Brain microvascular endothelial cell (primary cell): ENCODE results near the gene CFAP410.

Experiments used
- DNase-seq: peaks from one replicate; pipeline ENCODE4 v3.0.0-alpha.2; 2020
- H3K27ac ChIP-seq: fragments of 250-450 bp; sonication (Bioruptor Pico); 2 replicates; pipeline ENCODE4 v1.5.1; 2020; ENCODE audit warnings: mild to moderate bottlenecking, moderate library complexity
- H3K27me3 ChIP-seq: fragments of 250-450 bp; sonication (Bioruptor Pico); replicated peaks from 2 replicates; pipeline ENCODE4 v1.5.1; 2020; ENCODE audit warnings: mild to moderate bottlenecking
- H3K36me3 ChIP-seq: fragments of 250-450 bp; sonication (Bioruptor Pico); replicated peaks from 2 replicates; pipeline ENCODE4 v1.5.1; 2020; ENCODE audit warnings: mild to moderate bottlenecking
- H3K4me3 ChIP-seq: 2 replicates; pipeline ENCODE4 v1.5.1; 2011; ENCODE audit warnings: low read depth, mild to moderate bottlenecking, control low read depth, low read length, moderate library complexity
- in situ Hi-C: cut with HindIII; loops from 2 replicates; pipeline ENCODE4 v1.10.0; 2017; ENCODE audit warnings: low sequenced_read_pairs, low pct_ligation_motif_present
- TF ChIP-seq, protein P1 (sequence below): IDR thresholded peaks from 2 replicates; pipeline ENCODE4 v1.5.1; 2011; ENCODE audit warnings: low read depth, mild to moderate bottlenecking, moderate library complexity, low read length, control low read depth, inconsistent platforms; ENCODE audit errors: missing control alignments

The CFAP410 gene

DNA sequence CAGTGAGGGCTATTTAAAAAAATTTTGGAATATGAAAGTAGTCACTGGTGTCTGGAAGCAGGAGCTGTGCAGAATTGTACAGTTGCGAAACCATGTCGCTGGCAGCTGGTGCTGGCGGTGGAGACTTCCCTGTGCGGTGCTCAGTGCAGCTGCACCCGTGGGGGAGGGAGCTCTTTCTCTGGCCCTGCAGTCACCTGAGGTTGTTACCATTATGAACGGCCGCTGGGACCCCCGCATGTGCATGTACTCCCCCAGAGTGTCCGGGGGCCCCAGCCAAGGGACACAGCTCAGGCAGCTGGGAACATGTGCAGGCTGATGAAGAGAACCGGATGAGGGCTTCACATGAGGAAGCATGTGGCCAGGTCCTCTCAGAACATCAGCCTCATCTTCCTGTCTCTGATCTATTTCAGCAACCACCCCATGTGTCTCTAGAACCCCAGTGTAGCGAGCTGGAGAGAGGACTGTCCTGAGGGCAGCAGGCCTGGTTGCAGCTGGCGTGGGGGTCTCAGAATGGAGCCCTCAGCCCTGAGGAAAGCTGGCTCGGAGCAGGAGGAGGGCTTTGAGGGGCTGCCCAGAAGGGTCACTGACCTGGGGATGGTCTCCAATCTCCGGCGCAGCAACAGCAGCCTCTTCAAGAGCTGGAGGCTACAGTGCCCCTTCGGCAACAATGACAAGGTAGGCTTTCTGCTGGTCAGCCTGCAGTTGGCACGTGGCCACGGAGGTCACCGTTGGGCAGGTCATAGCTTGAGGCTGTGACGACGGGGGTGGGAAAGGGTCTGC, 14.2 kb upstream of the CFAP410 start, which contains the start of gene TRPM2:
Gene TRPM2, plus strand, starts transcription at position 431 of the 780 bp plus-strand sequence. Its CDS starts 80 bp downstream, at position 511.
- no peak within 1 kb of the TSS for H3K27ac ChIP-seq
- no peak within 1 kb of the TSS for H3K4me3 ChIP-seq
- TF ChIP-seq, protein P1, sequence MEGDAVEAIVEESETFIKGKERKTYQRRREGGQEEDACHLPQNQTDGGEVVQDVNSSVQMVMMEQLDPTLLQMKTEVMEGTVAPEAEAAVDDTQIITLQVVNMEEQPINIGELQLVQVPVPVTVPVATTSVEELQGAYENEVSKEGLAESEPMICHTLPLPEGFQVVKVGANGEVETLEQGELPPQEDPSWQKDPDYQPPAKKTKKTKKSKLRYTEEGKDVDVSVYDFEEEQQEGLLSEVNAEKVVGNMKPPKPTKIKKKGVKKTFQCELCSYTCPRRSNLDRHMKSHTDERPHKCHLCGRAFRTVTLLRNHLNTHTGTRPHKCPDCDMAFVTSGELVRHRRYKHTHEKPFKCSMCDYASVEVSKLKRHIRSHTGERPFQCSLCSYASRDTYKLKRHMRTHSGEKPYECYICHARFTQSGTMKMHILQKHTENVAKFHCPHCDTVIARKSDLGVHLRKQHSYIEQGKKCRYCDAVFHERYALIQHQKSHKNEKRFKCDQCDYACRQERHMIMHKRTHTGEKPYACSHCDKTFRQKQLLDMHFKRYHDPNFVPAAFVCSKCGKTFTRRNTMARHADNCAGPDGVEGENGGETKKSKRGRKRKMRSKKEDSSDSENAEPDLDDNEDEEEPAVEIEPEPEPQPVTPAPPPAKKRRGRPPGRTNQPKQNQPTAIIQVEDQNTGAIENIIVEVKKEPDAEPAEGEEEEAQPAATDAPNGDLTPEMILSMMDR = no peak
- in situ Hi-C loops = no loop called here
- peaks cover 27% of the 10 kb centered on the region for H3K27me3 ChIP-seq
- H3K36me3 ChIP-seq = no peaks in the 10 kb centered on the region
- DNase-seq = no peak

DNA sequence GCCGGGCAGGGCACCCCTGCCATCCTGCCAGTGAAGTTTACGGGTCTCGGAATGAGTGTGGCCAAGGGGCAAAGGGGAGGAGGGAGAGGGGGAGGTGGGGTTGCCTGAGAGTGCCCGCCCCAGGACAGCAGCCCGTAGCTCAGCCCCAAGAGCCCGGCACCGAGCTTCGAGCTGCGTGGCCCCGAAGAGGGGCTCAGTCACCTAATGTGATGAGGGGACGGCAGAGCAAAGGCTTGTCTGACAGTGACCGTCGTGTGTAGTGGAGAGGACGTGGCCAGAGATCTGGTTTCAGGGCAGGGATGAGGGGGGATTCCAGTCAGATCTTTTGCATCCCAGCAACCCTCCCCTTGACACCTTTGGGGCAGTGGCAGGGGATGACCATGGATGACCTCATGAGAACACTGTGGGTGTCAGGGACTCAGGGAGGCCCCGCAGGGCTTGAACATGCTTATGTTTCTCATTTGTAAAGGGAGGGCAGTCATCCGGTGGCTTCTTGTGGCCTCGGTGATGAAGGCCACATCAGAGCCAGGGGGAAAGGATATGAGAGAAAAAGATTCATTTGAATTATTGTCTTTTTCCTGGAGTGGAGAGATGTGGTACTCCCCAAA, 13.2 kb upstream of the CFAP410 start:
- in situ Hi-C loops = no loop called here
- H3K27ac ChIP-seq = no peak overlapping the region
- no peak for DNase-seq
- H3K27me3 ChIP-seq = peaks cover 28% of the 10 kb centered on the region
- no peak overlapping the region for H3K4me3 ChIP-seq
- TF ChIP-seq, protein P1 = no peak
- no peaks in the 10 kb centered on the region for H3K36me3 ChIP-seq

DNA sequence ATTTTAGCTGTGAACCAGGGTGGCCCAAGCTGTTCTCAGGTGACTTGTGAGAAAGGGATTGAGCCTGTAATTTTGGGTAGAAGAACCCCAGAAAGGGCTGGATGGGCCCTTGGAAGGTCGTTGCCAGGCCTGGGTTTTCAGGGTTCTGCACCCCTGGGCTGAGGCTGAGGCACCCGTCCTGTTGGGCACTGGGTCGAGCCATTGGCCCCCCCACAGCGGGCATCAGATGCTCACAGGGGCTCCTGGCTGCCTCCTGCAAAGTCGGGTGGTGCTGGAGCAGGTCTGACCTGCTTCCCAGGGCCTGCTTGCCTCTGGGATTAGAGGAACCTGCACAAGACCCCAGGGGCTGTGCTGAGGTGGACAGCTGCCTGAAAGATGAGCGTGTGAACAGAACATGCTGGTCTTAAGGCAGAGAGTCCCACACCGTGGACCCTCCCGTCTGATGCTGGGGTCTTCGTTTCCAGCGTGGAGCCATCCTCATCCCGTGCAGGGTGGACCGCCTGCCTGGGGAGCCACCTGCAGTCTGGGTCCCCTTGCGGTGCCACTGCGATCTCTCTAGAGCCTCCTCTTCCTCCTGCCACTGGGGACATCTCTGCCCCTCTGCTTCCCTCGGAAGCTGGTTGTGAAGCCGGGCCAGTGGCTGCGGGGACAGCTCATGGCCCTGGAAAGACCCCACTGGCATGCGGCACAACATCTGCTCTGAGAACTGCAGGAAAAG, 12.5 kb upstream of the CFAP410 start:
- DNase-seq = no peak
- TF ChIP-seq, protein P1 = no peak
- Histone ChIP-seq H3K27ac (no peak overlapping the region), H3K4me3 (no peak overlapping the region), H3K36me3 (no peaks in the 10 kb centered on the region), H3K27me3 (peaks cover 30% of the 10 kb centered on the region)
- in situ Hi-C loops = no loop called here

DNA sequence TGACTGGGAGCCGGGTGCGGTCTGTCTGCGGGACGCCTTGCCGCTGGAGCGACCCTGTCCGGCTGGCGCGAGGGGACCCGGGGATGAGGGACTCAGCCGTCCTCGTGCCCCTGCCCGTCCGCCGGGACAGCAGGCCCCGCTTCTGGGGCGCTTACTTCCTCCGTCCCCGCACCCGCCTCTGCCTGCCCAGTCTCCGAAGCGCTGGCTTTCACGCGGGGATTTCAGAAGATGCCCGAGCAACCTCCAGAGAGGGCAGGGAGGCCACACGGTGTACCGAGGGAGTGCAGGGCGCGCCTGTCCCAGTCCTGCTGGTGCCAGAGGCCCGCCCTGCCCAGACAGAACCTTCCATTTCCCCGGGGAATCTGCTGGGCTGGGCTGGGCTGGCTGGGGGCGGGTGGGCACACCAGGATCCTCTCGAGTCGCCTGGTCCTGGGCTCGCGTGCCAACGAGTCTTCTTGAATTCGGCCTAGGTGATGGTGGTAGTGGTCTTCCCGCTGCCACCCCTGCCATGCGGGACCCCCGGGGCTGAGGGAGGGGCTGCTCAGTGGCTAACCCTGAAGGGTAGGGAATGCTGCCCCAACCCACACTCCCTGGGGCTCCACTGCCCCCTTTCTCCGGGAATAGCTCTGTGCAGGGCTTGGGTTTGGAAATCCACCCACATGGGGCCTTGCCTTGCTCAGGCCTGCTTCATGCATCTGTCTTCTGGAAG, 11.7 kb upstream of the CFAP410 start:
- DNase-seq = no peak
- H3K4me3 ChIP-seq = no peak overlapping the region
- no peaks in the 10 kb centered on the region for H3K36me3 ChIP-seq
- no peak overlapping the region for H3K27ac ChIP-seq
- TF ChIP-seq, protein P1 = no peak
- H3K27me3 ChIP-seq = peaks cover 30% of the 10 kb centered on the region
- in situ Hi-C loops = no loop called here

DNA sequence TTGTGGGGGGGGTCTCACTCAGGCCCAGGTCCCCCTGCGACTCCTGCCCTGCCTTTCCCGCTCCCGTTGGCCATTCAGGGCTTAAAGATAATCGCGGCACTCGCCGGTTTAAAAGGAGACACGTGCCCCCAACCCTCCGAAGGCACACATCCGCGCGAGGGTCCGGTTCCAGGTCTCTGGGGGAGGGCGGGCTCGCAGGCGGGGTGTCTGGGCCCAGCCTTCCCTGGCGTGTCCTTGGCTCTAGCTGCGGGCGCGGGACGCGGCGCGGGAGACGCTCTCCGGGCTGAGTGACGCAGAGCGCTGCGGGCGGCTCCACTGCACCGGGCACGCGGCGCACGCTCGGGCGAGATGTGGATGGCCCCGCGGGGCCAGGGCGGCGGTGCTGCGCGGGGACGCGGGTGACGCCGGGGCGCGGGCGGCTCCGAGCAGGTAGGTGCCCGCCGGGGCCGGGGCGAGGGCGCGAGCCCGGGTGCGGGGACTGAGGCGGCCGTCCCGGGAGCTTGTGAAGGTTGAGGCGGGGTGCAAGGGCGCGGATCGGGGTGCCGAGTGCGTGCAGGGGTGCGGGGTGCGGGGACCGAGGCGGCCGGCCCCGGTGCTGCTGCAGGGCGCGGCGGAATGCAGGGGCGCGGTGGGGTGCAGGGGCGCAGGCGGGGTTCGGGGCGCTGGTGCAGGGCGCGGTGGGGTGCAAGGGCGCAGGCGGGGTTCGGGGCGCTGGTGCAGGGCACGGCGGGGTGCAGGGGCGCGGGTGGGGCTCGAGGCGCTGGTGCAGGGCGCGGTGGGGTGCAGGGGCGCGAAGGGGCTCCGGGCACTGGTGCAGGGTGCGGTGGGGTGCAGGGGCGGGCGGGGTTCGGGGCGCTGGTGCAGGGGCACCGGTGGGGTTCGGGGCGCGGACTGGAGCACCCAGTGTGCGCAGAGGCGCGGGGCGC, 10.9 kb upstream of the CFAP410 start:
- TF ChIP-seq, protein P1 = no peak
- Histone ChIP-seq H3K27ac (no peak overlapping the region), H3K36me3 (no peaks in the 10 kb centered on the region), H3K27me3 (peaks cover 30% of the 10 kb centered on the region), H3K4me3 (no peak overlapping the region)
- in situ Hi-C loops = no loop called here
- DNase-seq = no peak
